GM12878 (cell line): ENCODE results near the gene USP54. TPM values are rescaled to one million over a fixed set of nuclear protein-coding genes. Genes with fewer than 3 reads are reported as not detected.

Experiments
- ATAC-seq: fragments of 200-7000 bp; cut with Tn5 transposase; 3 replicates; pipeline ENCODE4 v1.9.1; 2020; ENCODE audit warnings: mild to moderate bottlenecking, moderate library complexity
- BruUV-seq: library from RNA; stranded (reverse); fragments of 400-500 nt; replicated peaks from 2 replicates; lab custom pipeline; 2021; lab: Mats Ljungman, UMichigan
- CTCF ChIA-PET: fragments of 300-600 bp; sonication (Branson Sonifier 250); formaldehyde crosslinking; extraction: SDS; loops from one replicate; lab custom pipeline; 2021; ENCODE audit warnings: inconsistent platforms; lab: Yijun Ruan, JAX
- POLR2A ChIA-PET: fragments of 350-600 bp; formaldehyde crosslinking; extraction: SDS; loops from one replicate; lab custom pipeline; 2021; ENCODE audit warnings: inconsistent platforms; lab: Charles Lee
- RAD21 ChIA-PET: fragments of 300-600 bp; sonication (Branson Sonifier 250); formaldehyde crosslinking; loops from one replicate; lab custom pipeline; 2023; ENCODE audit warnings: antibody characterized with exemption; ENCODE audit not compliant: unreplicated experiment; lab: Charles Lee
- SMC1A ChIA-PET: fragments of 300-600 bp; sonication (Branson Sonifier 250); formaldehyde crosslinking; loops from one replicate; lab custom pipeline; 2023; ENCODE audit not compliant: unreplicated experiment, uncharacterized antibody; lab: Charles Lee
- DNase-seq: peaks from one replicate; pipeline ENCODE4 v3.0.0-alpha.2; 2011; ENCODE audit warnings: low read depth, low spot score
- FAIRE-seq: peaks from 3 replicates; lab custom pipeline; 2011; peaks lifted over from hg19 to GRCh38; lab: Jason Lieb, UNC
- H2AFZ ChIP-seq: 2 replicates; pipeline ENCODE4 v1.6.0; 2011; ENCODE audit warnings: low read depth, low read length, control low read depth; ENCODE audit not compliant: control insufficient read depth
- H3K27ac ChIP-seq: 2 replicates; pipeline ENCODE4 v1.5.1; 2011; ENCODE audit warnings: control low read depth; ENCODE audit not compliant: control insufficient read depth, insufficient read depth
- H3K27me3 ChIP-seq, 2 experiments: replicated peaks in 1 of 2; 2 replicates each; pipeline versions ENCODE4 v1.6.0 to v1.6.1; 2011; ENCODE audit warnings: low read length in 1 of 2; ENCODE audit not compliant: control insufficient read depth in 2 of 2, insufficient read depth in 2 of 2
- H3K36me3 ChIP-seq, 2 experiments: 2 replicates each; pipeline ENCODE4 v1.5.1; 2011; ENCODE audit warnings: low read length in 1 of 2; ENCODE audit not compliant: control insufficient read depth in 2 of 2, insufficient read depth in 2 of 2
- H3K4me1 ChIP-seq: 2 replicates; pipeline ENCODE4 v1.6.1; 2011; ENCODE audit warnings: mild to moderate bottlenecking, low read length, moderate library complexity, mixed read lengths; ENCODE audit not compliant: control insufficient read depth, insufficient read depth
- H3K4me2 ChIP-seq: 2 replicates; pipeline ENCODE4 v1.6.0; 2011; ENCODE audit warnings: control low read depth; ENCODE audit not compliant: control insufficient read depth, insufficient read depth
- H3K4me3 ChIP-seq: fragments of 200-600 bp; sonication (generic); 2 replicates; pipeline ENCODE4 v1.5.1; 2016
- H3K79me2 ChIP-seq: 2 replicates; pipeline ENCODE4 v1.6.0; 2011; ENCODE audit warnings: low read length; ENCODE audit not compliant: control insufficient read depth, insufficient read depth
- H3K9ac ChIP-seq: 2 replicates; pipeline ENCODE4 v1.8.0; 2011; ENCODE audit warnings: low read length, control low read depth, mixed read lengths; ENCODE audit not compliant: control insufficient read depth, insufficient read depth
- H3K9me3 ChIP-seq: replicated peaks from 3 replicates; pipeline ENCODE4 v1.5.1; 2011; ENCODE audit warnings: mild to moderate bottlenecking, low read length; ENCODE audit not compliant: control insufficient read depth, insufficient read depth
- H4K20me1 ChIP-seq: 2 replicates; pipeline ENCODE4 v1.6.0; 2011; ENCODE audit not compliant: control insufficient read depth, insufficient read depth
- EGR1 ChIP-seq, 2 experiments: IDR thresholded peaks; 1 replicate in 1 of 2; 2 replicates in 1 of 2; pipeline ENCODE4 v1.6.1; 2011 to 2012; ENCODE audit warnings: low read depth in 2 of 2, low read length in 2 of 2, borderline replicate concordance in 1 of 2, mild to moderate bottlenecking in 1 of 2, moderate library complexity in 1 of 2
- FOS ChIP-seq: IDR thresholded peaks from 3 replicates; pipeline ENCODE4 v1.6.1; 2011; ENCODE audit warnings: borderline replicate concordance; ENCODE audit not compliant: insufficient read length; ENCODE audit errors: extremely low read depth
- FOXM1 ChIP-seq: IDR thresholded peaks from 2 replicates; pipeline ENCODE4 v1.6.1; 2012; ENCODE audit warnings: low read depth, mild to moderate bottlenecking, inconsistent platforms, low read length, moderate library complexity
- LARP7 ChIP-seq: fragments of 450-650 bp; IDR thresholded peaks from 2 replicates; pipeline ENCODE4 v1.6.1; 2017; ENCODE audit warnings: mild to moderate bottlenecking
- NFYA ChIP-seq: IDR thresholded peaks from 2 replicates; pipeline ENCODE4 v1.6.1; 2011; ENCODE audit warnings: low read depth, mild to moderate bottlenecking, low read length, improper control_type of control experiment, borderline replicate concordance
- NR2F1 ChIP-seq: fragments of 450-650 bp; conservative IDR thresholded peaks from 2 replicates; pipeline ENCODE4 v1.6.1; 2017; ENCODE audit warnings: mild to moderate bottlenecking
- PAX5 ChIP-seq: IDR thresholded peaks from 2 replicates; pipeline ENCODE4 v1.6.1; 2011; ENCODE audit warnings: low read depth, low read length, borderline replicate concordance
- SIN3A ChIP-seq: IDR thresholded peaks from 2 replicates; pipeline ENCODE4 v1.6.1; 2012; ENCODE audit warnings: low read depth, low read length, improper control_type of control experiment
- SP1 ChIP-seq: IDR thresholded peaks from one replicate; pipeline ENCODE4 v1.6.1; 2011; ENCODE audit warnings: low read depth, low read length
- SRF ChIP-seq, 2 experiments: IDR thresholded peaks; 2 replicates each; pipeline ENCODE4 v1.6.1; 2011; ENCODE audit warnings: low read depth in 2 of 2, low read length in 2 of 2, mild to moderate bottlenecking in 1 of 2, moderate library complexity in 1 of 2
- ZBED1 ChIP-seq: IDR thresholded peaks from 2 replicates; pipeline ENCODE4 v1.6.1; 2016; ENCODE audit warnings: borderline replicate concordance
- ZBTB11 ChIP-seq: fragments of 450-650 bp; formaldehyde crosslinking; IDR thresholded peaks from 2 replicates; pipeline ENCODE4 v1.5.0; 2022; ENCODE audit warnings: mild to moderate bottlenecking, missing genetic modification characterization
- ZSCAN29 ChIP-seq: fragments of 450-650 bp; IDR thresholded peaks from 2 replicates; pipeline ENCODE4 v1.6.1; 2017; ENCODE audit warnings: mild to moderate bottlenecking, moderate library complexity
- WGBS: methylation state at CpG from one replicate; pipeline ENCODE4 v1.1.6; 2016; ENCODE audit warnings: low lambda C conversion rate; ENCODE audit not compliant: insufficient replicate concordance, insufficient coverage; ENCODE audit errors: missing lambda C conversion rate; 5-methylcytosine and 5-hydroxymethylcytosine counted together
- in situ Hi-C: fragments of 300-500 bp; cut with MboI; formaldehyde crosslinking; loops from 9 replicates; pipeline ENCODE4 v1.14.3; 2018; ENCODE audit warnings: mixed read lengths
- intact Hi-C: fragments of 100-400 bp; cut with micrococcal nuclease; formaldehyde crosslinking; loops from one replicate; pipeline ENCODE4 v1.14.2; 2022; ENCODE audit not compliant: unreplicated experiment
- polyA plus RNA-seq, 11 experiments: library from polyadenylated mRNA; depleted of rRNA in 4 of 11; unstranded in 6 of 11; stranded (reverse) in 5 of 11; fragments of >200 nt; fragmentation: Nextera tagmentation in 4 of 11; fragmentation: Illumina TruSeq in 1 of 11; extraction: Ambion mirVana in 4 of 11; extraction: Trizol in 1 of 11; gene quantifications; 1 replicate in 1 of 11; 2 replicates in 10 of 11; pipeline versions ENCODE4 v1.2.1 to v1.2.3, GENCODE V29; 2011 to 2016; ENCODE audit warnings: inconsistent platforms in 2 of 11, missing spikeins in 2 of 11, low read depth in 1 of 11
- total RNA-seq, 4 experiments: library from RNA; depleted of rRNA in 3 of 4; stranded (reverse); fragments of >200 nt in 3 of 4; fragmentation: Illumina TruSeq in 1 of 4; extraction: Trizol in 1 of 4; gene quantifications; 2 replicates each; pipeline versions ENCODE4 v1.2.1 to v1.2.3, GENCODE V29; 2013 to 2021

USP54 gene
- total and polyA plus RNA-seq, 10 of the 15 experiments (the other 5 are each of a cell fraction or from before 2014, with no cell fraction given), result 0.93 to 10.5 (median 5.5) TPM

DNA sequence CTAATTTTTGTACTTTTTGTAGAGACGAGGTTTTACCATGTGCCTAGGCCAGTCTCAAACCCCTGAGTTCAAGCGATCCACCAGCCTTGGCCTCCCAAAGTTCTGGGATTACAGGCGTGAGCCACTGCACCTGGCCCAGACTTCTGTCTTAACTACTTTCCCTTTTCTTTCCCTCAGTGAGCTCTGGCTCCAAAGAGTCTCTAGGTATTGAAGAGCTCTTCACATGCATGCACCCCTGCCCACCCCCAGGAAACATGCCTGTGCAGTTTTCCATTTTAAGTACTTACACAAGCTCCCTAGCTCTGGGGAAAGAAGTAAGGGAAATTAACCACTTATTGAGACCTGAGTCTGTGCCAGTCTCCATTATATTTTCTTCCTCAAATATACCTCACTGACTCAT lies 48.1 kb upstream of the USP54 start:
- intact Hi-C loops (no loop called here), in situ Hi-C loops (no loop called here)
- RAD21 ChIA-PET, result no interaction called here
- Histone ChIP-seq H3K9me3 (no peaks in the 10 kb centered on the region), H3K36me3 (no peaks in the 10 kb centered on the region), H3K27me3 (no peaks in the 10 kb centered on the region)
- BruUV-seq, result no TSS peak
- TF ChIP-seq ZBTB11 (CRISPR knock-in tag), result no peak
- no peak for TF ChIP-seq EGR1 (IDR thresholded peaks at IDR 0.05; ENCODE audit: borderline replicate concordance in 1 of 2, low read depth in 2 of 2, low read length in 2 of 2)
- TF ChIP-seq ZBED1, result no peak
- no peak for TF ChIP-seq SRF (IDR thresholded peaks at IDR 0.05; ENCODE audit: low read depth in 2 of 2, low read length in 2 of 2)
- TF ChIP-seq NFYA, result no peak
- no peak for TF ChIP-seq LARP7
- no peak for TF ChIP-seq SP1
- TF ChIP-seq SIN3A, result no peak
- TF ChIP-seq FOXM1, result no peak
- TF ChIP-seq ZSCAN29, result no peak
- TF ChIP-seq FOS, result no peak
- TF ChIP-seq NR2F1, result no peak
- no peak for TF ChIP-seq PAX5
- TF ChIP-seq, all 136 proteins: peak for 0
- H3K4me1 ChIP-seq, result peaks cover 11% of the 10 kb centered on the region
- DNase-seq (no peak), FAIRE-seq (no peak), ATAC-seq (no peak)
- POLR2A ChIA-PET, result no interaction called here
- H3K9ac ChIP-seq, result no peak overlapping the region
- H3K4me2 ChIP-seq, result no peak overlapping the region
- 47% methylated on average over 3 of the region's 3 CpGs for WGBS
- CTCF ChIA-PET, result interaction anchor here (1.0 to 1.1 kb wide), 2 partner anchors 8 to 109 kb away, joined by 3 read pairs; no protein-coding TSS in a partner anchor
- H3K4me3 ChIP-seq, result no peak overlapping the region
- SMC1A ChIA-PET, result interaction anchor here (0.6 kb wide), 1 partner anchor 57 kb away, joined by 3 read pairs; no protein-coding TSS in a partner anchor
- H3K79me2 ChIP-seq, result no peaks in the 10 kb centered on the region
- H3K27ac ChIP-seq, result no peak overlapping the region
- H4K20me1 ChIP-seq, result no peaks in the 10 kb centered on the region
- H2AFZ ChIP-seq, result no peak overlapping the region
